Peyer's patch (tissue), 4 donors: ENCODE measurements around the gene KCNA10.

Source experiments
- CTCF ChIP-seq, 6 experiments: fragments of 450-650 bp in 4 of 6; fragments of 200-600 bp in 2 of 6; sonication (generic) in 1 of 6; IDR thresholded peaks; one replicate each; pipeline ENCODE4 v1.5.1; 2017 to 2019; ENCODE audit warnings: antibody characterized with exemption in 6 of 6, mild to moderate bottlenecking in 3 of 6, moderate library complexity in 1 of 6
- POLR2A ChIP-seq, 2 donors: fragments of 450-650 bp; IDR thresholded peaks; one replicate each; pipeline ENCODE4 v1.5.1; 2017; ENCODE audit warnings: antibody characterized with exemption in 2 of 2, mild to moderate bottlenecking in 2 of 2, moderate library complexity in 2 of 2

- TF ChIP-seq CTCF (IDR thresholded peaks at IDR 0.05) (no peak), POLR2A (IDR thresholded peaks at IDR 0.05) (no peak)
Measured at GRCh38 chr1:110565565-110565964, 46.6 kb upstream of the KCNA10 start.
